ENCODE results near the gene KRTAP10-1.
"Not testable (repeated sequence)": the region's sequence is repeated elsewhere in the genome, so short reads cannot be mapped to it uniquely, and the experiment has no call there.

Gene KRTAP10-1

DNA sequence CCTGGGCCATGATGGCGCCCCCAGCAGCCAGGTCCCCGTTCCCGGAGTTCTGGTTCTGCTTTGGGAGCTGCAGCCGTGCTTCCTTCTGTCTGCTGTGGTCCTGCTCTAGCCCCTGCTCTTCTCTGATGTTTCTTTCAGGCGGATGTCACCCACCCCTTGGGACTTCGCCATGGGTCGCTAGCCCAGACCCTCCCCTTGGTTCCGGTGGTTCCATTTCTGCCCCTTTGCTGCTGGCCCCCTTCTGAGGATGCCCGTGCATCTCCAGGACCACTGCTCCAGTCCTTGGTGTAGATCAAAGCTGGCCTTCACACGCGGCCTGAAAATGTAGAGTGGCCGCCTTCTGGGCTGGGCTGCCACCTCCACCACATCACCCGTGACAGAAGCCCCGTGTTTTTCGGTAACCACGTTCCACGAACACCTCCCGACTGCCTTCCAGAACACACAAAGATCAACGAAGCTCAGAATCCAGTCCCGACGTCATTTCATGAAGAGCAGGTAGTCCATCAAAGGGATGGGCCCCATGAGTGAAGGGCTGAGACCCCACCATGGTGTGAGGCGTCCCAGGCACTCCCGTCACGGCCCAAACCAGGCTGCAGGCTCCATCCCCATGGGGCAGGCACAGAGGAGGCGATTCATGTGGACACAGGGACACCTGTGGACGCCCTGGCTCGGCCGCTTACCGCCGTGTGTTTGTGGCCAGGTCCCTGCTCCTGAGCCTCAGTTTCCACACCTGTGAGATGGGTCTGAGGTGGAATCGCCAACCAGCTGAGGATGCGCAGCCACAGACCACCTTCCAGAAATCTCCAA is 24.4 kb downstream of the KRTAP10-1 start:
- DNase-seq (ENCODE audit: low spot score), result no peak

DNA sequence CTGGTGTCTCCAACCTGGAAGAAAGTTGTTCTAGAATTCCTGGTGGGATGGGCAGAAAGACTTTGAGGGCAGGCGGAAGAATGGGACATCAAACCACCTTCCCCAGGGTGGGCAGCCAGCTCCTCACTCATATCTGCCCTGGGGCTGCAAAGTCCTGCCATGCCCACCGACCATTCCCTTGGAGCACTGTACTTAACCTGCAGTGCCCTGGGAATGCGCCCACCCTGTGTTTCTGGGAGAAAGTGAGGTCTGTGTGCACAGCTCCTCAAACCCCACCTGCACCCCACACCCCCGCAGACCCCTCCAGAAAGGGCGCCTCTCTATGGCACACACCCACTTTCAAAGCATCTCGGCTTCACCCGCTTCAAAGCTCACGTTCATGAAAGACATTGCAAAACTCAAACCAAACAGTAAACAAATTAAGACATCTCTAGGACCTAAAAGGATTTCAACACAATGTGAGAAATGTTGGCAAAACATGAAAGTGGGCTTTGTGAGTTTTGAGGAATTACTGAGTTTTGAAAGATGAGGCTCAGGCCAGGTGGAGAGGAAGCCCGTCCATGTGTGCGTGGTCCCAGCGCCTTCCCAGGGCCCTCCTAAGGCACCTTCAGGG is 25.1 kb downstream of the KRTAP10-1 start:
- DNase-seq (ENCODE audit: low spot score), result no peak

DNA sequence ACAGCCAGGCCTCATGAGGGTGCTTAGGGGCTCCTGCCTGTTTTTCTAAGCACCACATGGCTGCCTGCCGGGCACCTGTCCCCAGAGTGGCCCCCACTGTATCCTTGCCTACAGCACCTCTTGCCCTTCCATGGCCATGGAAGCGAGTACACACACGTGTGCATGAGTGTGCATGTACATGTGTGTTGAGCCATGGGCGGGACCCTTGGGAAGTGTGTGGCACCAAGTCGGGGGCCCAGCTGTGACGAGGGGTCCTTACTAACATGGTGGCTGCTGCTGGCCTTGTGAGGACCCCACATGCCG is 25.8 kb downstream of the KRTAP10-1 start:
- DNase-seq (ENCODE audit: low spot score), result no peak

DNA sequence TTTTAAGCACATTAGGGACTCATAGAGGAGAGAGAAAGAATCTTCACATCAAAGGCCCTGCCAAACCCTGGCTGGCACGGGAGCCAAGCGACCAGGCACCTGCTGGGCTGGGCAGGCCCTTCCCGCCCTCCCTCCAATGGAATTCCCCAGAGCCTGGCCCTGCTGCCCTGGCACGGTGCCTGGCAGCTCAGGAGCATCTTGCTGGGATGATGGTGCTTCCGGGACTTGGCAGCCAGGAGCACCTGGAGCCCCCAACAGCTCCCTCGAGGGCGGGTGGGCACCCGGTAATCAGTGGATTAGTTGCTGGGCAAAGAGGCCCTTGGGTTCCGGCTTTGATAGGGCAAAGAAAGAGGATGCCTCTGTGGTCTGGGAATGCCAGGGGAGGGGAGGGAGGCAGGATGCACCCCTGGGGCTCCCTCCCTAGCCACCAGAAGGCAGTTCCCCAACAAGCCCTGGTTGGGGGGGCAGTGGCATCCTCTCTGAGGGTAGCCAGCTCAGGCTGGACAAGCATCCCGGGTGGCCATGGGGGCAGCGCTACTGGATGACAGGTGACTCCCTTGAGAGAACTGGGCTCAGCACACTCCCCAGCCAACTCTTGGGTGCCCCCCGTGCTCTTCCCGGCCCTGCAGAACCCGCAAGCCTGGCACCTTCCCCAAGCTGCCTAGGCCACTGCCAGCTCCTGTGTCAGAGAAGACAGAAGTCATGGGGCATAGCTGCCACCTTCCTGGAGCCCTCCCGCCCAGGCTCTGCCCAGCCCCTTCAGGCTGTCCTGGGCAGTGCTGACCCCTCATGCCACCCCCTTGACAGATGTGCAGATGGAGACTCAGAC is 26.4 kb downstream of the KRTAP10-1 start:
- peak; percentile 33 for DNase-seq (ENCODE audit: low spot score)

DNA sequence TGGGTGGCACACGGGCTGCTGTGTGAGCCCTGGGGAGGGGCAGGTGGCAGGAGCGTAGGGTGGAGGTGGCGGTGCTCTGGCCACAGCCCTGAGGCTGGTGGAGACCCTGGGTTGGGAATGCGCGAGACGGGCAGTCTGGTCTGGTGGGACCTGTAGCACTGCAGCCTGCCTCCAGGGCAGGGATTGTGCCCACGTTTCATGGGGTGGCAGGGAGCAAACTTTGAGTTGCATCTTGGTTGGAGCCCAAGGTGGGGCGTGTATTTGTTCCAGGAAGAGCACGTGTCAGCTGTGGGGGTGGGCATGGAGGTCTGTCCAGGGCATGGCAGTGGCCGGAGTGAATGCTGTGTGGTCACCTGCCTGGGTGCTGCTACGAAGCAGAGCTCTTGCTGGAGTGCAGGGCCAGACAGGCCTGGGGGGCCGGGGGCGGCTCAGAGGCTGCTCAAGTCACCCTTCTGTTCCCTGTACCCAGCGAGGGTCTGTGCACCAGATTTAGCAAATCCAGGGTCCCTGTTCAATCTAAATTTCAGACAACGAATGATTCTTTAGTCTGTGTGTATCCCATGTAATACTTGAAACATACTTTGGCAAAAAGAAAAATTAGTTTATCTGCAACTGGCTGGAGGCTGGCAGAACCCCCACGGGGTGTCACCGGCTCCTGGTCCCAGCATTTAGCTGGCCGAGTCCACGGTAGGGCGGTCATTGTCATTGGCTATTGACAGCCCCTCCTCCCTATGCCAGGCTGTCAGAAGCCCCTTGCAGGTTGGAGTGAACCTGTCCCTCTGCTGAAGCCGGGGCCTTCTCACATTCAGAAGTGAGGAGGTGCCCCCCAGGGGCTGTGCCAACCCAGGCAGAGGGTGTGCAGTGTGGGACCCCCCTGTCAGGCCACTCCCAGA is 27.3 kb downstream of the KRTAP10-1 start:
- no peak for DNase-seq (ENCODE audit: low spot score)

DNA sequence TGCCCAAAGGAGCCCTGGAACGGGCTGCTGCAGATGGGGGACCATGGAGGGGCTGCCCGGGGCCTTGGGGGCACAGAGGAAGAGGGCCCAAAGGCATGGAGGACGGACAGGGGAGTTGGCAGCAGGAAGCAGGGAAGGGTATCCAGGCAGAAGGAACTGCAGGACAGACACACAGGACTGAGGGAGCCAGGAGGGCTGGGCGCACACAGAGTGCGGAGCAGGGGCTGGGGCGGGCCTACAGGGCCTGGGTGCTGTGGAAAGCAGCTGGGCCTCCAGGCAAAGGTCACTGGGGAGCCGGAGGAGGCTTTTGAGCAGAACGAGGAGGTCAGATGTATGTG is 28.1 kb downstream of the KRTAP10-1 start:
- no peak for DNase-seq (ENCODE audit: low spot score)

DNA sequence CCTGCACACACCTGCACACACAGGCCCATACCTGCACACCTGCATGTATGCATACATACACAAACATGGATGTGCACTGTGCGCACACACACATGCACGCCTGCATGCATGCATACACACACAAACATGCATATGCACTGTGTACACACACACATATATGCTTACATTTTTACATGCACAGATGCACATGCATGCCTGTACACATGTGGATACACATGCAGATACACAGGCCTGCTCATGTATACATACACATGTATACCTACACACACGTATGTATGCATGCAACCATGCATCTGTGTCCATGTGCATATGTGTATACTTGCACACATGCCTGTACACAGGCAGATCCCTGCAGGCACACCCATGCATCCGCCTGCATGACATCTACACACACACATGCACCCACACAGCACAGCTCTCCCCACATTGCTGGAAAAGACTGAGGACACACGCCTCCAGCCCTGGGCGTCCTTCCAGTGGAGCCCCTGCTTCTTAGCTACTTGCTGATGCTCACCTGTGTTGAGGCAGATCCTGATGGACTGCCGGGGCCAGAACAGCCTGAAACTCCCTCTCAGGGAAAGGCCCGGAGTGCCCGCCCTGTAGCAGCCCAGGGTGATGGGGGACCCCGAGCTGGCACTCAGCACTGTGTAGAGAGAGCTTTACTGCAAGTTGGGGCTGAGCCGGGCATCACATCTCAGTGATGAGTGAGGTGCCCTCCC is 28.6 kb downstream of the KRTAP10-1 start:
- DNase-seq (ENCODE audit: low spot score), result no peak

DNA sequence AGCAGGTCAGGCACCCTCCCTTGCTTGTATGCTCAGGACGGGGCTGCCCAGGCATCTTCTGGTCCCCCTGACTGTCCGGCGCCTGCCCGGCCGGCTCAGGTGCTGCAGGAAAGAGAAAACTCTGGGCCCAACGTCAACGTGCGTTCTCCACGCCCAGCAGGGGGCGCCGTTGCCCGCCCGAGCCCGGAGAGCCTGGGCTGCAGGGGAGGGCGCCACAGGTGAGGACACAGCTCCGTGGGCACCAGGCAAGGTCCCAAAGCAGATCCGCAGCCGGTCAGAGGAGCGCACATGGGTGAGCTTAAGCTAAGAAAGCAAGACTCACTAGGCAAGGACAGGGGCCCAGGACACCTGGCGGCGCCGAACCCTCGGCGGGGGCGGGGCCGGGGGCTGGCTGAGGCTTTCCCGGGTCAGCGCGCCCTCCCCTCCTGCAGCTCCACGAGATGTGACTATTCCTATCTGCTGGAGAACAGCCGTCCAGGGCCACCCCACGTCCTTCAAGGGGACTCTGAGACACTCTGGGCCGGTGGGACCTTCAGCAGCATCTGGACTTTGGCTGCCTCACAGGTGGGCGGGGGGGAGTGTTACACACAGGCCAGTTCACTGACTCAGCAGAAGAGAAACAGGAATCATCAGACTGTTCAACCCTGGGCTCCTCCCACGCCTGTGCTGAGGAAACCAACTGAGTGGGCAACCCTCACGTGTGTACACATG is 29.3 kb downstream of the KRTAP10-1 start:
- peak; percentile 68 for DNase-seq (ENCODE audit: low spot score)

DNA sequence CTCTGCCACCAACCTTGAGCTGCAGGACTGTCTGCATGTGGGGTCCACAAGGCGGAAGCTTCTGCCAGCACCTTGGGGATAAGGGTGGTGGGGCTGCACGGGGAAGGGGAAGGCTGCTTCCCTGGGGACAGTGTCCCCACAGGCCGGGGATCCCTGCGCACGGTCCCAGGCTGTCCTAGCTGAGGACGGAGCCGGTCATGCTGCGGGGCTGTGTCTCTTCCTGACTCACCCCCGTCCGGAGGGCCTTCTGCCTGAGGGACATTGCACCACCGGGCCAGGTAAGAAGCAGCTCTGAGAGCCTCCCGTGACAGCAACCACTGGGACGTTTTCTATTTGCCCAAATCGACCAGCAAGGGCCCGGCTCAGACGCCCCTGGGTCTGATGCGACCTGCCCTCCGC is 29.9 kb downstream of the KRTAP10-1 start:
- DNase-seq (ENCODE audit: low spot score), result no peak

DNA sequence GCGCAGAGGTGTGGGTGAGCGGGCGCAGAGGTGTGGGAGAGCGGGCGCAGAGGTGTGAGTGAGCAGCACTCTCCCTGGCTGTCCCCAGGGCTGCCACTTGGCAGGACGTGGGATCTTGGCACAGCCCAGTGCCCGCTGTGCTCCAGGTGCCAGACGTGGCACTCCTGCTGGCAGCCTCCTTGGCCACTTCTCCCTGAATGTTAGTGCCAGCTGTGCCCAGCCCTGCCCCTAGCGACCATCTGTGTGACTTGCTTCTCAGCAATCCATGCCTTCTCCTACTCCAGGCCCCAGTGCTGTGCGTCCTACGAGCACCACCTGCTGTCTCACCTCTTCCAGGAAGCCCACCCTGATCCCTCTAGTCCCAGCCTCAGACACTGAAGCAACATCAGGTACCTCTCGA is 30.5 kb downstream of the KRTAP10-1 start:
- DNase-seq (ENCODE audit: low spot score), result peak; percentile 54

DNA sequence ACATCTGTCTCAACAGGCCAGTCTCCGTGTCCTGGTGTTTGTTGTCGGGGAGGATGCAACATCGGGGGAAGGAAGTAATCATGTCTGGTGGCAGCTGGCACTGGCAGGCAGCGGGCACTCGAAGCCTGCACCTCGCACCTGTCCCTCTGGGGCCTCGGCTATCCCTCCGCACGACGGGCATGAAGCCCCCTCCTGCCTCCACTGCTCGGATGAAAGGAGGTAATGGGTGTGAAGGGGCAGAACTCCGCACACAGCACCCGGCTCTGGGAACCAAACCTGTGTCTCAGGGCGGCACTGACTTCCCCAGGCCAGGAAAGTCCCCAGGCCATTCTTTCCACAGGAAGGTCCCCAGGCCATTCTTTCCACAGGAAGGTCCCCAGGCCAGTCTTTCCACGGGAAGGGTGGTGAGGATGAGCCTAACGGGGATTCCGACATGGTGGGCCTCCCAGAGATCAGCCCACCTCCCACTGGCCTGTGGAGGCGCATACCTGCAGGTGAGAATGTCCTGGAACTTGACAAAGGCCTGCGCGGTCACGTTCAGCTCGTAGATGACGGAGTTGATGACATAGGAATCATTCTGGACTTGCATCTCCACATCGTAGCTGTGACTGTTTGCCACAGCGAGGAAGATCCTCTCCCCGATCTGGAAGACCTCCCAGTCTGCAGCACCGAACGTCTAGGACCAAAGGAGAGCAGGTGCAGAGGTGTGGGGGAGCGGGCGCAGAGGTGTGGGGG is 31.1 kb downstream of the KRTAP10-1 start:
- DNase-seq (ENCODE audit: low spot score), result no peak

DNA sequence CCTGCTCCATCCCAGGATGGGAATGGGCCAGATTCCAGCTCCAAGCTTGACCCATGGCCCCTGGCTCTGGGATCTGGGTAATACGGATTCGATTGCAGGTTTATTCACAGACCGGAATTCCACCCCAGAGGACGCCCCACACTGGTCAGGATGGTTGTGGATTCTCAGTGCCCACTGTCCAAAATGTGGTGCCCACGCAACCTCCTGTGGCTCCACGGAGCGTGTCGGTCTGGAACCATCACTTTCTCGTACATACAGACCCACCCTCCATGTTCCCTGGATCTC is 31.6 kb downstream of the KRTAP10-1 start:
- DNase-seq (ENCODE audit: low spot score), result no peak

DNA sequence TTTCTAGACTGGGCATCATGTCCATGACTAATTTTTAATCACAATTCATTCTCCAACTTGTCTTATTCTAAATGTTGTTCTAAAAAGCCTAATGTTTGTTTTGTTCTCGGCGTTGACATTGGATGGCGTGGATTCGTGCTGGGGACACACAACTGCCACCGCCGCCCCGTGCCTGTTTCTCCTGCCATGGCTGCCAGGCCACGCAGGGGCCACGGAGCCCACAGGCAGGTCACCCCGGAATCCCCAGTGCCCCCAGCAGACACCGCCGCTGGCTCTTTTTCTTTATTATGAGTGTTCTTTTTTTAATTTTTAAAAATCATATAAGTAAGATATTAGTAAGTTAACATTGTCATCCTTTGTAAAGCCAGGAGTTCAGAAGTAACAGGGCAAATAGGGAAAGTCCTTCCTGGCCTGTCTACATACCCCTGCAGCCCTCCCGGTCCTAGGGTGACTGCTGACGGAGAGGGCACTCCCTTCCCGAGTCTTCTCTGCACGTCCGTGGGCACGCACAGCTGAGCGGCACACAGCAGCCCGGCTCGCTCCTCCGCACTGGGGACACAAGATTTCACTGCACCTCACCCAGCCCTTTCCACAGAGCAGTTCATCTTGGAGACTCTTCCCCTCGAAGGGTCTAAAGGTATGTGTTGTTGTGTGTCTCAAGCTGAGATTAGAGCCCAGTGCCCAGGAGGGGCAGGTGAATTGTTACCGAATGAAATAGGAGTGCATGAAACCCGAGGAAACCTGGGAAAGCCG is 32.1 kb downstream of the KRTAP10-1 start:
- DNase-seq (ENCODE audit: low spot score), result no peak

DNA sequence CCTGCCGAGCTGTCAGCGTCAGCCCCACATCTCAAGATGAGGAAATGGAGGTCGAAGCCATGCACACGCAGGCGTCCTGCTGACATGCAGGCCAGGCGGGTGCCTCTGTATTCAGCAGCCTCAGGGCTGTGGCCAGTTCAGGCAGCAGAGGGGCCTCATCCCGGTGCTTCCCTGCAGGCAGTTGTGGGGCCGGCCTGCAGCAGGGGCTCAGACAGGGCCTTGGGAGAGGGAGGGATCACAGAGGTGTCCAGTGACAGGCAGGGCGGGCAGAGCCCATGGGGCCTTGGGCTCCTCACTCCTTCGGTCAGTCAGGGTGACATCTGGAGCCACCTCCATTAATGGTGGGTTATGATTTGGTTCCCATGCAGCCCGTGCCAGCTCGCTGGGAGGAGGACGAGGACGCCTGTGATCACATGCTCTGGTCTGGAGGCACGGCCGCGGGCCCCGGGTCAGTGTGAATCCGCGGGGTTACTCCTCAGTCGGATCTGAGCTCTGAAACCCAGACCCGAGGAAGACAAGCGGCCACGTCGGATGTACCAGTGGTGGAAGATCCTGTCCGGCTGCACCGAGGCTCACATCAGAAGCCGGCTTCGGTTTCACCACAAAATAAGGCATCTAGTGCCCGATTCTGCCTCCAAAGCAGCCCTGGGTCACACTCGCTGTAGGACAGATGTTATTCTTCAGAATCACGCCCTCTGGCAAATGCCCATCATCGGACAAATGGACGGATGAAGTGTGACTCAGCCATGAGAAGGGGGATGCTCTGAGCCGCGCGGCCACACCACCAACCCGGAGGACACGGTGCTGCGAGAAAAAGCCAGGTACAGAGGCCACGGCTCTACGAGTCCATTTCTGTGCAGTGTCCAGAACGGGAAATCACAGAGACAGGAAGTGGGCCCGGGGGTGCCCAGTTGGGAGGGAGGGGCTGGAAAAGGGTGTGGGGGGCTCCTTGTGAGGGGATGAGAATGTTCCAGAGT is 33.4 kb downstream of the KRTAP10-1 start:
- DNase-seq (ENCODE audit: low spot score), result no peak

DNA sequence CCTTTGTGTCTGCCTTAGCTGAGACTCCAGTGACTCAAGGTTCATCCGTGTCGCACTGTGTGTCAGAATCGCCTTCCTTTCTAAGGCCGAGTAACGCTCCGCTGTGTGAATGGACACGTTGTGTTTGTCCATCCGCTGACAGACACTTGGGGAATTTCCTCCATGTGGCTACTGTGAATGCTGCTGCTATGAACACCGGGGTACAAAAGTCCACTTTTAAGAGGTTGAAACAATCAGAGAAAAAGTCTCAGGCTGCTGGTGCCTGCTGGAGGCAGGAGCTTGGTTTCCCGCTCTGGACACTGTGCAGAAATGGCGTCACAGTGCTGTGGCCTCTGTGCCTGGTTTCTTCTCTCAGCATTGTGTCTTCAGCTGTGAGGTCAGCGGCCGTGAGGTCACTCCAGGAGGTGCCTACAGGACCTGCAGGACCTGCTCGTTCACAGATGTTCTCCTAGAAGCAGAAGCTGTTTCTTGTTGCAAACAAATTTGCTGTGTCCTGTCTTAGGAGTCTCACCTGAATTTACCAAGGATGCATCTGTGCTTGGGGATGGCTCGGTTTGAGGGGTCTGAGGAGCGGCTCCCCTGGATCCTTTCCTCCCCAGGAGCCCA is 34.2 kb downstream of the KRTAP10-1 start:
- no peak for DNase-seq (ENCODE audit: low spot score)

DNA sequence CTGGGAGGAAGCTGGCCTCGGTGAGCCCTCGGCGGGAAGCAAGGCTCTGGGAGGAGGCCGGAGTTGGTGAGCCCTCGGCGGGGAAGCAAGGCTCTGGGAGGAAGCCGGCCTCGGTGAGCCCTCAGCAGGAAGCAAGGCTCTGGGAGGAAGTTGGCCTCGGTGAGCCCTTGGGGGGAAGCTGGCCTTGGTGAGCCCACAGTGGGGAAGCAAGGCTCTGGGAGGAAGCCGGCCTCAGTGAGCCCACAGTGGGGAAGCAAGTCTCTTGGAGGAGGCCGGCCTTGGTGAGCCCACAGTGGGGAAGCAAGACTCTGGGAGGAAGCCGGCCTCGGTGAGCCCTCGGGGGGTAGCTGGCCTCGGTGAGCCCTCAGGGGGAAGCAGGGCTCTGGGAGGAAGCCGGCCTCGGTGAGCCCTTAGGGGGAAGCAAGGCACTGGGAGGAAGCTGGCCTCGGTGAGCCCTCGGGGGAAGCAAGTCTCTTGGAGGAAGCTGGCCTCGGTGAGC is 36.0 kb downstream of the KRTAP10-1 start:
- DNase-seq (ENCODE audit: low spot score), result no peak

DNA sequence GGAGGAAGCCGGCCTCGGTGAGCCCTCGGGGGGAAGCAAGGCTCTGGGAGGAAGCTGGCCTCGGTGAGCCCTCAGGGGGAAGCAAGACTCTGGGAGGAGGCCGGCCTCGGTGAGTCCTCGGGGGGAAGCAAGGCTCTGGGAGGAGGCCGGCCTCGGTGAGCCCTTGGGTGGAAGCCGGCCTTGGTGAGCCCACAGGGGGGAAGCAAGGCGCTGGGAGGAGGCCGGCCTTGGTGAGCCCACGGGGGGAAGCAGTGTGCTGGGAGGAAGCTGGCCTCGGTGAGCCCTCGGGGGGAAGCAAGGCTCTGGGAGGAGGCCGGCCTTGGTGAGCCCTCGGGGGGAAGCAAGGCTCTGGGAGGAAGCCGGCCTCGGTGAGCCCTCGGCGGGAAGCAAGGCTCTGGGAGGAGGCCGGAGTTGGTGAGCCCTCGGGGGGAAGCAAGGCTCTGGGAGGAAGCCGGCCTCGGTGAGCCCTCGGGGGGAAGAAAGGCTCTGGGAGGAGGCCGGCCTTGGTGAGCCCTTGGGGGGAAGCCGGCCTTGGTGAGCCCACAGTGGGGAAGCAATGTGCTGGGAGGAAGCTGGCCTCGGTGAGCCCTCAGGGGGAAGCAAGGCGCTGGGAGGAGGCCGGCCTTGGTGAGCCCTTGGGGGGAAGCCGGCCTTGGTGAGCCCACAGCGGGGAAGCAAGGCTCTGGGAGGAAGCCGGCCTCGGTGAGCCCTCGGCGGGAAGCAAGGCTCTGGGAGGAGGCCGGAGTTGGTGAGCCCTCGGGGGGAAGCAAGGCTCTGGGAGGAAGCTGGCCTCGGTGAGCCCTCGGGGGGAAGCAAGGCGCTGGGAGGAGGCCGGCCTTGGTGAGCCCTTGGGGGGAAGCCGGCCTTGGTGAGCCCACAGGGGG is 36.7 kb downstream of the KRTAP10-1 start:
- not testable (repeated sequence) for DNase-seq (ENCODE audit: low spot score)

Data from LoVo (cell line).